Measurements from ENCODE around the gene SPSB4.

SPSB4 gene

GRCh38 chr3:141055536-141056445 is 4.6 kb downstream of the SPSB4 start:
- no peak for DNase-seq

DNA sequence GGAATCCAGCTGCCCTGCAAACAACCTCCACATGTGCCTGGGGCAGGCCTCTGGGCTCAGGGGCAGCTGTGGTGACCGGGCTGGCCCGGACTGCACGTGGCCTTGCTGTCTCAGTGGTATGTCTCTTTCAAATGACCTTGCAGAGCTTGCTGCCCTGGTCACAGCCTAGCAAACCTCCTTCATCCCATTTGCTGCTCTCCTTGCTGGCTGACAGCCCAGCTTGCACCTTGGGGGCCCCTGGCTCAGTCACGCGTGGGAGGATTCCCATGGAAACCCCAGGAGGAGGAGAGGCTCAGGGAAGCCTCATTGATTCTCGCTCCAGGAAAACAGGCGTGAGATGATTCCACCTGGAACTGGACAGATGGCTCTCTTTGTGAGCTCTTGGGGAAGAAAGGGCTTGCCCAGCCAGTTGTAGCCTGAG is 5.6 kb downstream of the SPSB4 start:
- DNase-seq: no peak

- DNase-seq: no peak
Observed at GRCh38 chr3:141057436-141057835, 6.3 kb downstream of the SPSB4 start.

DNA sequence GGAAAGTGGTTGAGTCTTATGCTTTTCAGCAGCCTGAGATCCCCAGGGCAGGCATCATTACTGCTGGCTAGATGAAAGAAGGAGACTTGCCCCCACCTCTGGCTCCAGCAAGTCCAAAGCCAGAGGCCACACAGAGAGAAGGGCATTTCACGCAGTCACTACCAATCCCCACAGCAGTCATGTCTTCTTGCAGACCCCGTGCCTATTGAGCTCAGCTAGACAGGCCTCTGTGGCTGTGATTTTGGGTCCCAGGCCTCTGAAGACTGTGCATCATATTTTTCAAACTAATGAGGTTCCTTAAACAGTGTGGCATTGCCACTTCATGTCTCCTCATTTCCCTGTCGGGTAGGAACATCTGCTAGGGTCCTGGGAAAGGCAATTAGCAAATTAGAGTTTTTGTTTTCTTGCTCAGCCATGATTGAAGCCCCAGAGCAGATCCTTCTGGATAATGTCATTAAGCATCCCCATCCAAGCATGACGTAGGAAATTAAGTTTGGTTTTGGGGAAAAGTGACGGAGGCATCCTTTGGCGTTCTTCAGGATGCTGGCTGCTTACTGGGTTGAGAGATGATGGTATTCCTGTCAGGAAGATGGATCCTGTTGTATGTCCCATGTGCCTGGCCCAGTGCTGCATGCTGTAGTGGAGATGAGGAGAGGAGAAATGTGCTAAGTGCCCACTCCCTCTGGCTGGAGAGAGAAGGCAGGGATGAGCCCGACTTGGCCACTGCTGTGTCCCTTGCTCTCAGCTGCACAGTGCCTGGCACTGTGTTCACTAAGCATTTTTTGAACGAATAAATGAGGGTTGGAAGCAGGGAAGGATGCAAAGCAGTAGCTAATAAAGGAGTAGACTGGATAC is 7.0 kb downstream of the SPSB4 start:
- no peak for DNase-seq

DNA sequence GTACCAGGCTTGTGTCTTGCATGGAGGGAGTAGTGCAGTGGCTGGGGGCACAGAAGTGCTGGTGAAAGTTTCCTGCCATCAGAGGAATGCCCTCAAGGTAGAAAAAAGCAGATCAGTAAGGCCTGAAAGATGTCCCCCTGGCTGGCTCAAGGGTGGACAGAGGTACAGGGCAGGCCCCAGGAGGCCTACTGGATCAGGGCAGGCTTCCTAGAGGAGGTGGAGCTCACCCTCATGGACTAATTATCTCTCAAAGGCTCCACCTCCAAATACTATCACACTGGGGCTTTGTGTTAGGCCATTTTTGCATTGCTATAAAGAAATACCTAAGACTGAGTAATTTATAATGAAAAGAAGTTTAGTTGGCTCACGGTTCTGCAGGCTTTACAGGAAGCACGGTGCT is 7.8 kb downstream of the SPSB4 start:
- no peak for DNase-seq

DNA sequence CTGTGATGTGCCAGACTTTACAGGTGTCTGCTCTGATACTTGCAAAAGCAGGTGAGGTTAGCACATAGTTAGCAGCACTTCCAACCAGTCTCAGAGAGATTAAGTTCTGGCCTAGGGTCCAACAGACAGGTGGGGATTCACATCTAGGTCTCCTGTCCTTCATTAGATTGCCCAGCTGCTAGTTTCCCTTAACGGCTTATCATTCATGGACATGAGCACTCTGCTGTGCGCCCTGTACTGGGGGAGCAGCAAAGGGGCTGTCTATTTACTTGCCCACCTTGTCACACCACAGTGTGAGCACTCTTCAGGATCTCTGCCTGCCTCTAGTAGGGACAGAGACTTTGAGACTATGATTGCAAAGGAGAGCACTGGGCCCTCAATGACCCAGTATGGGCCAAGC is 8.7 kb downstream of the SPSB4 start:
- DNase-seq: no peak

GRCh38 chr3:141060327-141060726 is 9.2 kb downstream of the SPSB4 start:
- no peak for DNase-seq

- DNase-seq: no peak
Observed at GRCh38 chr3:141063831-141064230, 12.7 kb downstream of the SPSB4 start.

GRCh38 chr3:141064255-141064926 is 13.2 kb downstream of the SPSB4 start:
- DNase-seq: no peak

- DNase-seq: no peak
Observed at GRCh38 chr3:141065258-141065657, 14.1 kb downstream of the SPSB4 start.

GRCh38 chr3:141065841-141066805 is 15.0 kb downstream of the SPSB4 start:
- DNase-seq: no peak

GRCh38 chr3:141067206-141067974 is 16.2 kb downstream of the SPSB4 start:
- DNase-seq: no peak

DNA sequence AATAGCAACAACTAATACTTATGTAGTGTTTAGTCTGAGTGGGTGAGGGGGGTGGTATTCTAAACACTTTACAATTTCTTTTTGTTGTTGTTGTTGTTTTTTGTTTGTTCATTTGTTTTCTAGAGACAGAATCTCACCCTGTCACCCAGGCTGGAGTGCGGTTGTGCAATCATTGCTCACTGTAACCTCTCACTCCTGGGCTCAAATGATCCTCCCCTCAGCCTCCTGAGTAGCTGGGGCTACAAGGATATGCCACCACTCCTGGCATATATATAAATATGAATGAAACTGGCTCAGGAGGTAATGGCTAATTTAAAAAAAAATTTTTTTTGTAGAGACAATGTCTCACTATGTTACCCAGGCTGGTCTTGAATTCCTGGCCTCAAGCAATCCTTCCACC is 19.1 kb downstream of the SPSB4 start:
- no peak for DNase-seq

- no peak for DNase-seq
Observed at GRCh38 chr3:141070727-141071357, 19.7 kb downstream of the SPSB4 start.

DNA sequence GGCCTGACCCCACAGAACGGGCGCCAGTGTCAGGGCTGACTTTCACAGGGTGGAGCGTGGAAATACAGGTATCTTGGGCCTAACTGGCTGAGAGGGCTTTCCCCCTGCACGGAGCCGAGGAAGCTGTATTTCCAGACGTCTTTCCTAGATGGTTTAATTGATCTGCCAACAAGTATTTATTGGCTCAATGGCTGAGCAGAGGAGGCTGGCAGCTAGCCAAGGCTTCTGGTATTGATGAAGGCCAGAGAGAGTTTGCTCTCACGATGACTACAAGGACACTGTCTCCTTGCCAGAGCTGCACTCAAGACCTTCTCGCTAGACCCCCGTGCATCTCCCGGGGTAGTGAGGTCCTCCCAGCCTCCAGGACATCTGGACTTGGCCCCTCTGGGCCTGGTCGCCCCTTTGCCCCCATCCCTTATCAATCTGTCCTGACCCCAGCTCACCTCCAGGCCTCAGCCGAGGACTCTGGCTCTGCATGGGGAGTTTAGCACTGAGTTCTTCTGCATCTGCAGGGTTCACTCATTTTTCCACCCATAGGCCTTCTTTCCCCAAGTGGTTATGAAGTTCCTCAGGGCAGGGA is 20.6 kb downstream of the SPSB4 start:
- no peak for DNase-seq

GRCh38 chr3:141072950-141073349 is 21.8 kb downstream of the SPSB4 start:
- no peak for DNase-seq

DNA sequence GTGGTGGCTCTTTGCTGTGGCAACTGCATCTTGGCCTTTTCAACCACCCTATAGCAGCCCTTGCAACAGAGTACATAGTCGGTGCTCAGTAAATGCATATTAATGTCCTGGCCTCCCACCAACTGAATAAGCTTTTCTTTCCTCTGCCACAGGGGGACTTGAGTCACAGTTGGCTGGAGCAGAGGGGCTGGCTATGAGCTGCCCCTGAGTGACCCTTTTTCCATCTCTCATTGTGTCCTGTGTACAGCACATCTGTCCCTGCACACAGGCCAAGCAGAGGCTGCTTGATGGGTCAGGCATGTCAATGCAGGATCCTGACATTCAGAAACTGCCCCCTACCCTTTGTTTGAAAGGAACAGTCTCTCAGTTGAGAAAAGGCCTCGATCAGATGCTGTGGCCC is 22.4 kb downstream of the SPSB4 start:
- DNase-seq: no peak

GRCh38 chr3:141074529-141074928 is 23.4 kb downstream of the SPSB4 start:
- no peak for DNase-seq

GRCh38 chr3:141076036-141076773 is 25.1 kb downstream of the SPSB4 start:
- DNase-seq: no peak
